H1 (cell line): ENCODE results near the gene SAMD14. TPM values are rescaled to one million over a fixed set of nuclear protein-coding genes. Genes with fewer than 3 reads are reported as not detected.

Source experiments
- CTCF ChIA-PET: fragments of 300-600 bp; sonication (Branson Sonifier 250); formaldehyde crosslinking; loops from one replicate; lab custom pipeline; 2021; ENCODE audit not compliant: partially characterized antibody; lab: Charles Lee
- POLR2A ChIA-PET: fragments of 300-600 bp; sonication (Branson Sonifier 250); formaldehyde crosslinking; loops from one replicate; lab custom pipeline; 2021; ENCODE audit warnings: inconsistent platforms; ENCODE audit not compliant: partially characterized antibody; lab: Charles Lee
- DNase-seq, 2 experiments: peaks; one replicate each; pipeline versions ENCODE4 v3.0.0 to v3.0.0-alpha.2; 2010 to 2022; ENCODE audit warnings: low spot score in 2 of 2, low read depth in 1 of 2, mixed read lengths in 1 of 2
- FAIRE-seq: peaks from 2 replicates; lab custom pipeline; 2011; peaks lifted over from hg19 to GRCh38; lab: Jason Lieb, UNC
- H2AFZ ChIP-seq: 2 replicates; pipeline ENCODE4 v1.8.1; 2012; ENCODE audit warnings: low read length, inconsistent platforms
- H2AK5ac ChIP-seq: 2 replicates; pipeline ENCODE4 v1.6.1; 2013; ENCODE audit warnings: low read depth, low read length
- H2BK120ac ChIP-seq: replicated peaks from 2 replicates; pipeline ENCODE3; 2013; ENCODE audit warnings: low read depth, low read length, inconsistent platforms
- H2BK12ac ChIP-seq: 2 replicates; pipeline ENCODE4 v1.6.1; 2013; ENCODE audit warnings: low read depth, low read length
- H2BK15ac ChIP-seq: 2 replicates; pipeline ENCODE4 v1.6.1; 2013; ENCODE audit warnings: low read length
- H2BK20ac ChIP-seq: 2 replicates; pipeline ENCODE4 v1.6.1; 2013; ENCODE audit warnings: low read length
- H2BK5ac ChIP-seq: 2 replicates; pipeline ENCODE4 v1.6.1; 2013; ENCODE audit warnings: low read depth, low read length
- H3K14ac ChIP-seq: 2 replicates; pipeline ENCODE4 v1.6.1; 2013; ENCODE audit warnings: inconsistent platforms; ENCODE audit not compliant: insufficient read length
- H3K18ac ChIP-seq: 2 replicates; pipeline ENCODE4 v1.6.1; 2013; ENCODE audit warnings: low read length; ENCODE audit errors: extremely low read depth
- H3K23ac ChIP-seq: 2 replicates; pipeline ENCODE4 v1.6.1; 2013; ENCODE audit warnings: inconsistent platforms; ENCODE audit not compliant: insufficient read length
- H3K23me2 ChIP-seq: 2 replicates; pipeline ENCODE4 v1.6.1; 2013; ENCODE audit warnings: low read depth, low read length
- H3K27ac ChIP-seq: 2 replicates; pipeline ENCODE4 v1.6.1; 2011; ENCODE audit warnings: low read depth, low read length, inconsistent platforms
- H3K27me3 ChIP-seq, 4 experiments: replicated peaks in 1 of 4; 1 replicate in 1 of 4; 2 replicates in 3 of 4; pipeline versions ENCODE4 v1.6.1 to v1.8.1; 2011 to 2013; ENCODE audit warnings: low read length in 3 of 4, mild to moderate bottlenecking in 3 of 4, inconsistent platforms in 2 of 4, mixed read lengths in 2 of 4, moderate library complexity in 1 of 4; ENCODE audit not compliant: control insufficient read depth in 3 of 4, insufficient read depth in 3 of 4; ENCODE audit errors: extremely low read depth in 1 of 4
- H3K36me3 ChIP-seq, 4 experiments: 2 replicates each; pipeline versions ENCODE4 v1.6.1 to v1.8.1; 2011 to 2013; ENCODE audit warnings: mild to moderate bottlenecking in 4 of 4, low read length in 3 of 4, moderate library complexity in 2 of 4, control low read depth in 1 of 4, inconsistent platforms in 1 of 4; ENCODE audit not compliant: insufficient read depth in 4 of 4, control insufficient read depth in 2 of 4
- H3K4ac ChIP-seq: replicated peaks from 2 replicates; pipeline ENCODE3; 2013; ENCODE audit warnings: low read length, low read depth, mixed read lengths, inconsistent platforms; ENCODE audit not compliant: insufficient read length
- H3K4me1 ChIP-seq, 4 experiments: replicated peaks in 1 of 4; 1 replicate in 1 of 4; 2 replicates in 3 of 4; pipeline versions ENCODE4 v1.6.1 to v1.8.1; 2011 to 2013; ENCODE audit warnings: low read length in 3 of 4, inconsistent platforms in 2 of 4, mixed read lengths in 1 of 4; ENCODE audit not compliant: insufficient read depth in 4 of 4, control insufficient read depth in 3 of 4
- H3K4me2 ChIP-seq, 2 experiments: 2 replicates each; pipeline versions ENCODE4 v1.6.1 to v1.8.1; 2011 to 2013; ENCODE audit warnings: low read depth in 2 of 2, low read length in 2 of 2, control low read depth in 1 of 2, inconsistent platforms in 1 of 2, mild to moderate bottlenecking in 1 of 2; ENCODE audit not compliant: insufficient read depth in 1 of 2
- H3K4me3 ChIP-seq, 4 experiments: fragments of 200-600, 300-600 bp in 1 of 4; sonication (generic), shearing (Covaris generic), sonication (Bioruptor Twin) in 1 of 4; 2 replicates each; pipeline versions ENCODE4 v1.5.1 to v1.8.1; 2011 to 2016; ENCODE audit warnings: low read length in 4 of 4, low read depth in 3 of 4, control low read depth in 2 of 4, inconsistent platforms in 2 of 4, mild to moderate bottlenecking in 2 of 4, mixed read lengths in 1 of 4, moderate library complexity in 1 of 4; ENCODE audit not compliant: insufficient read depth in 2 of 4; ENCODE audit errors: extremely low read depth in 1 of 4
- H3K56ac ChIP-seq: replicated peaks from 2 replicates; pipeline ENCODE3; 2013; ENCODE audit warnings: low read depth, mild to moderate bottlenecking, mixed read lengths, low read length, inconsistent platforms; ENCODE audit not compliant: insufficient read length
- H3K79me1 ChIP-seq: 2 replicates; pipeline ENCODE4 v1.6.1; 2013; ENCODE audit warnings: low read depth, low read length, control low read depth
- H3K79me2 ChIP-seq, 2 experiments: 2 replicates each; pipeline versions ENCODE4 v1.6.1 to v1.8.1; 2012 to 2013; ENCODE audit warnings: low read length in 2 of 2, mild to moderate bottlenecking in 2 of 2, inconsistent platforms in 1 of 2; ENCODE audit not compliant: insufficient read depth in 2 of 2, control insufficient read depth in 1 of 2
- H3K9ac ChIP-seq, 4 experiments: replicated peaks in 1 of 4; 1 replicate in 1 of 4; 2 replicates in 3 of 4; pipeline versions ENCODE4 v1.6.1 to v1.8.1; 2011 to 2013; ENCODE audit warnings: low read depth in 3 of 4, low read length in 3 of 4, control low read depth in 2 of 4, mild to moderate bottlenecking in 2 of 4, moderate library complexity in 2 of 4, inconsistent platforms in 1 of 4; ENCODE audit errors: extremely low read depth in 1 of 4
- H3K9me3 ChIP-seq, 2 experiments: 2 replicates each; pipeline versions ENCODE4 v1.6.1 to v1.8.1; 2012 to 2013; ENCODE audit warnings: mild to moderate bottlenecking in 2 of 2, moderate library complexity in 2 of 2, control low read depth in 1 of 2, inconsistent platforms in 1 of 2, low read depth in 1 of 2, low read length in 1 of 2, mixed read lengths in 1 of 2; ENCODE audit not compliant: insufficient read depth in 2 of 2
- H4K20me1 ChIP-seq, 2 experiments: replicated peaks in 1 of 2; 2 replicates each; pipeline versions ENCODE3 to v1.8.1; 2011 to 2013; ENCODE audit warnings: inconsistent platforms in 2 of 2, low read length in 2 of 2, mild to moderate bottlenecking in 1 of 2; ENCODE audit not compliant: insufficient read depth in 2 of 2, control insufficient read depth in 1 of 2
- H4K5ac ChIP-seq: 2 replicates; pipeline ENCODE4 v1.6.1; 2013; ENCODE audit warnings: low read length, low read depth, mixed read lengths, inconsistent platforms; ENCODE audit not compliant: insufficient read length
- H4K8ac ChIP-seq: 2 replicates; pipeline ENCODE4 v1.8.0; 2013; ENCODE audit warnings: mild to moderate bottlenecking, moderate library complexity, low read length, inconsistent platforms; ENCODE audit not compliant: insufficient read depth; ENCODE audit errors: extremely low read depth
- H4K91ac ChIP-seq: replicated peaks from 2 replicates; pipeline ENCODE3; 2013; ENCODE audit warnings: low read length, mixed read lengths, inconsistent platforms; ENCODE audit not compliant: insufficient read length
- PHF8 ChIP-seq: fragments of 200-600 bp; sonication (generic); conservative IDR thresholded peaks from 2 replicates; pipeline ENCODE4 v1.7.1; 2012; ENCODE audit warnings: low read depth, mild to moderate bottlenecking, inconsistent platforms, low read length, moderate library complexity
- POU5F1 ChIP-seq: IDR thresholded peaks from 2 replicates; pipeline ENCODE4 v1.6.1; 2011; ENCODE audit warnings: low read depth, mild to moderate bottlenecking, low read length, moderate library complexity
- TAF1 ChIP-seq: IDR thresholded peaks from 2 replicates; pipeline ENCODE4 v1.6.1; 2011; ENCODE audit warnings: mild to moderate bottlenecking, low read depth, low read length
- WGBS, 2 experiments: shearing (Covaris generic) in 1 of 2; methylation state at CpG; one replicate each; pipeline versions ENCODE4 v1.1.6 to v1.1.7; 2013 to 2015; ENCODE audit warnings: low lambda C conversion rate in 2 of 2, mixed read lengths in 2 of 2, inconsistent platforms in 1 of 2, low coverage in 1 of 2, missing lambda C conversion rate in 1 of 2; ENCODE audit not compliant: insufficient replicate concordance in 2 of 2, insufficient coverage in 1 of 2, insufficient read length in 1 of 2; ENCODE audit errors: extremely low coverage in 1 of 2, missing lambda C conversion rate in 1 of 2; 5-methylcytosine and 5-hydroxymethylcytosine counted together
- polyA plus RNA-seq, 7 experiments: library from polyadenylated mRNA; depleted of rRNA in 3 of 7; stranded (reverse) in 5 of 7; unstranded in 2 of 7; fragments of >200 nt in 5 of 7; fragments of 200-250 nt in 2 of 7; gene quantifications; 1 replicate in 5 of 7; 2 replicates in 1 of 7; 4 replicates in 1 of 7; pipeline versions ENCODE4 v1.2.1 to v1.2.3, GENCODE V29; 2011 to 2013; ENCODE audit warnings: missing spikeins in 2 of 7, mixed read lengths in 2 of 7
- total RNA-seq: library from RNA; stranded (reverse); fragmentation: NEBNext Ultra II Directional; extraction: Animal tissue kit (Norgen Biotek cat#: 25700); gene quantifications from 2 replicates; pipeline ENCODE4 v1.2.1, GENCODE V29; 2021

The SAMD14 gene
- total and polyA plus RNA-seq, 2 of the 8 experiments (the other 6 are each of a cell fraction or from before 2014, with no cell fraction given) = 5.7 to 5.8 TPM

- H2BK20ac ChIP-seq = no peak overlapping the region
- no peak overlapping the region for H3K4me3 ChIP-seq
- TF ChIP-seq TAF1 = no peak
- no peak for TF ChIP-seq PHF8
- TF ChIP-seq POU5F1 = no peak
- TF ChIP-seq, all 59 proteins: peak for 0
- Histone ChIP-seq H2BK12ac (no peak overlapping the region), H3K4me1 (peaks cover 0 to 7% (median 2%) of the 10 kb centered on the region in 4 experiments; a peak in 5 of 7 replicates), H2BK15ac (no peak overlapping the region), H3K18ac (no peak overlapping the region), H3K9ac (no peak overlapping the region), H3K14ac (no peak overlapping the region), H3K36me3 (no peaks in the 10 kb centered on the region), H2BK5ac (no peak overlapping the region), H4K8ac (no peak overlapping the region), H3K27me3 (no peaks in the 10 kb centered on the region), H3K23me2 (no peaks in the 10 kb centered on the region), H3K9me3 (no peaks in the 10 kb centered on the region), H3K27ac (no peak overlapping the region), H2AFZ (no peak overlapping the region), H3K4me2 (no peak overlapping the region), H3K4ac (no peak overlapping the region), H2AK5ac (no peak overlapping the region), H4K5ac (no peak overlapping the region), H4K91ac (no peak overlapping the region), H3K56ac (no peak overlapping the region), H3K79me2 (no peaks in the 10 kb centered on the region), H4K20me1 (peaks cover 0 to 2% of the 10 kb centered on the region in 2 experiments), H2BK120ac (no peak overlapping the region), H3K79me1 (peaks cover 2% of the 10 kb centered on the region; the same call in 1 of the 2 replicates), H3K23ac (no peak overlapping the region)
- no peak for DNase-seq
- no peak for FAIRE-seq
- CTCF ChIA-PET = interaction anchor here (0.9 to 14.6 kb wide), 7 partner anchors 9 to 68 kb away, joined by 3 to 169 read pairs (median 4); partner anchors contain the start of gene ITGA3
- 82% methylated on average over 3 of the region's 3 CpGs; no CpG with 5 or more reads in 1 of the 2 experiments for WGBS, 2 experiments
- POLR2A ChIA-PET = interaction anchor here (0.6 to 1.2 kb wide), 2 partner anchors 9 to 12 kb away, joined by 3 to 4 read pairs; partner anchors contain the start of gene ITGA3
Measured at GRCh38 chr17:50065056-50065455, 64.9 kb downstream of the SAMD14 start.
